HCT116 (cell line): ENCODE measurements around the gene EPDR1. TPM values are rescaled to one million over a fixed set of nuclear protein-coding genes. Genes with fewer than 3 reads are reported as not detected.

Source experiments
- CBX3 ChIP-seq: IDR thresholded peaks from 2 replicates; pipeline ENCODE4 v1.6.1; 2012; ENCODE audit warnings: low read depth
- FOSL1 ChIP-seq: IDR thresholded peaks from 2 replicates; pipeline ENCODE4 v1.6.1; 2012; ENCODE audit warnings: low read depth
- JUND ChIP-seq: IDR thresholded peaks from 2 replicates; pipeline ENCODE4 v1.6.1; 2012
- RAD21 ChIP-seq: IDR thresholded peaks from 2 replicates; pipeline ENCODE4 v1.6.1; 2012; ENCODE audit warnings: low read depth, mild to moderate bottlenecking
- SRF ChIP-seq: IDR thresholded peaks from 2 replicates; pipeline ENCODE4 v1.6.1; 2012; ENCODE audit warnings: low read depth
- total RNA-seq: library from RNA; stranded (reverse); gene quantifications from one replicate; pipeline ENCODE4 v1.2.1, GENCODE V29; 2021; ENCODE audit not compliant: unreplicated experiment
- TF ChIP-seq, protein P1 (sequence below): IDR thresholded peaks from 2 replicates; pipeline ENCODE4 v1.6.1; 2012; ENCODE audit warnings: low read depth
- TF ChIP-seq, protein P2 (sequence below), 3 experiments: fragments of 200-600 bp in 1 of 3; sonication (generic) in 1 of 3; IDR thresholded peaks in 2 of 3; conservative IDR thresholded peaks in 1 of 3; 2 replicates each; pipeline ENCODE4 v1.5.1; 2012 to 2017; ENCODE audit warnings: low read depth in 2 of 3, low read length in 2 of 3, antibody characterized with exemption in 1 of 3, borderline replicate concordance in 1 of 3, control low read depth in 1 of 3, mild to moderate bottlenecking in 1 of 3, mixed read lengths in 1 of 3, mixed run types in 1 of 3, moderate library complexity in 1 of 3; ENCODE audit not compliant: insufficient read depth in 1 of 3
- TF ChIP-seq, protein P3 (sequence below): IDR thresholded peaks from 2 replicates; pipeline ENCODE4 v1.6.1; 2012

EPDR1 gene
- total RNA-seq, 1 experiment from 2014 or later = 8.0 TPM

GRCh38 chr7:37901890-37902524 lies 18.4 kb upstream of the EPDR1 start (continued):
- TF ChIP-seq, protein P1, sequence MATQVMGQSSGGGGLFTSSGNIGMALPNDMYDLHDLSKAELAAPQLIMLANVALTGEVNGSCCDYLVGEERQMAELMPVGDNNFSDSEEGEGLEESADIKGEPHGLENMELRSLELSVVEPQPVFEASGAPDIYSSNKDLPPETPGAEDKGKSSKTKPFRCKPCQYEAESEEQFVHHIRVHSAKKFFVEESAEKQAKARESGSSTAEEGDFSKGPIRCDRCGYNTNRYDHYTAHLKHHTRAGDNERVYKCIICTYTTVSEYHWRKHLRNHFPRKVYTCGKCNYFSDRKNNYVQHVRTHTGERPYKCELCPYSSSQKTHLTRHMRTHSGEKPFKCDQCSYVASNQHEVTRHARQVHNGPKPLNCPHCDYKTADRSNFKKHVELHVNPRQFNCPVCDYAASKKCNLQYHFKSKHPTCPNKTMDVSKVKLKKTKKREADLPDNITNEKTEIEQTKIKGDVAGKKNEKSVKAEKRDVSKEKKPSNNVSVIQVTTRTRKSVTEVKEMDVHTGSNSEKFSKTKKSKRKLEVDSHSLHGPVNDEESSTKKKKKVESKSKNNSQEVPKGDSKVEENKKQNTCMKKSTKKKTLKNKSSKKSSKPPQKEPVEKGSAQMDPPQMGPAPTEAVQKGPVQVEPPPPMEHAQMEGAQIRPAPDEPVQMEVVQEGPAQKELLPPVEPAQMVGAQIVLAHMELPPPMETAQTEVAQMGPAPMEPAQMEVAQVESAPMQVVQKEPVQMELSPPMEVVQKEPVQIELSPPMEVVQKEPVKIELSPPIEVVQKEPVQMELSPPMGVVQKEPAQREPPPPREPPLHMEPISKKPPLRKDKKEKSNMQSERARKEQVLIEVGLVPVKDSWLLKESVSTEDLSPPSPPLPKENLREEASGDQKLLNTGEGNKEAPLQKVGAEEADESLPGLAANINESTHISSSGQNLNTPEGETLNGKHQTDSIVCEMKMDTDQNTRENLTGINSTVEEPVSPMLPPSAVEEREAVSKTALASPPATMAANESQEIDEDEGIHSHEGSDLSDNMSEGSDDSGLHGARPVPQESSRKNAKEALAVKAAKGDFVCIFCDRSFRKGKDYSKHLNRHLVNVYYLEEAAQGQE = no peak
- TF ChIP-seq JUND (no peak), RAD21 (no peak), CBX3 (no peak), SRF (no peak), FOSL1 (no peak)
- TF ChIP-seq, protein P2, sequence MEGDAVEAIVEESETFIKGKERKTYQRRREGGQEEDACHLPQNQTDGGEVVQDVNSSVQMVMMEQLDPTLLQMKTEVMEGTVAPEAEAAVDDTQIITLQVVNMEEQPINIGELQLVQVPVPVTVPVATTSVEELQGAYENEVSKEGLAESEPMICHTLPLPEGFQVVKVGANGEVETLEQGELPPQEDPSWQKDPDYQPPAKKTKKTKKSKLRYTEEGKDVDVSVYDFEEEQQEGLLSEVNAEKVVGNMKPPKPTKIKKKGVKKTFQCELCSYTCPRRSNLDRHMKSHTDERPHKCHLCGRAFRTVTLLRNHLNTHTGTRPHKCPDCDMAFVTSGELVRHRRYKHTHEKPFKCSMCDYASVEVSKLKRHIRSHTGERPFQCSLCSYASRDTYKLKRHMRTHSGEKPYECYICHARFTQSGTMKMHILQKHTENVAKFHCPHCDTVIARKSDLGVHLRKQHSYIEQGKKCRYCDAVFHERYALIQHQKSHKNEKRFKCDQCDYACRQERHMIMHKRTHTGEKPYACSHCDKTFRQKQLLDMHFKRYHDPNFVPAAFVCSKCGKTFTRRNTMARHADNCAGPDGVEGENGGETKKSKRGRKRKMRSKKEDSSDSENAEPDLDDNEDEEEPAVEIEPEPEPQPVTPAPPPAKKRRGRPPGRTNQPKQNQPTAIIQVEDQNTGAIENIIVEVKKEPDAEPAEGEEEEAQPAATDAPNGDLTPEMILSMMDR (IDR thresholded peaks at IDR 0.05 in 2 of 3, conservative IDR thresholded peaks at IDR 0.05 in 1 of 3; ENCODE audit: borderline replicate concordance in 1 of 3, insufficient read depth in 1 of 3, low read depth in 2 of 3, low read length in 2 of 3) = no peak
- TF ChIP-seq, protein P3, sequence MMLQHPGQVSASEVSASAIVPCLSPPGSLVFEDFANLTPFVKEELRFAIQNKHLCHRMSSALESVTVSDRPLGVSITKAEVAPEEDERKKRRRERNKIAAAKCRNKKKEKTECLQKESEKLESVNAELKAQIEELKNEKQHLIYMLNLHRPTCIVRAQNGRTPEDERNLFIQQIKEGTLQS = no peak
- TF ChIP-seq, all 23 proteins: peak for 0
